ENCODE results near the gene CARNS1. TPM values are rescaled to one million over a fixed set of nuclear protein-coding genes. Genes with fewer than 3 reads are reported as not detected.

CARNS1 gene
- total and polyA plus RNA-seq, 10 of the 15 experiments (the other 5 are each of a cell fraction or from before 2014, with no cell fraction given): 0.02 to 0.14 (median 0.10) TPM; not detected in 3

GRCh38 chr11:67434395-67434881, 19.0 kb downstream of the CARNS1 start:
- FAIRE-seq (no peak), DNase-seq (ENCODE audit: low read depth, low spot score) (no peak), ATAC-seq (no peak)
- ChIA-PET POLR2A (interaction anchor here (0.6 to 2.3 kb wide), 5 partner anchors 12 to 43 kb away, joined by 3 to 10 read pairs (median 5); partner anchors contain the start of genes PPP1CA, RAD9A and TMEM134), CTCF (interaction anchor here (0.8 to 1.0 kb wide), 2 partner anchors 26 to 32 kb away, joined by 3 to 4 read pairs; no protein-coding TSS in a partner anchor), SMC1A (ENCODE audit: uncharacterized antibody, unreplicated experiment) (no interaction called here), RAD21 (ENCODE audit: unreplicated experiment) (interaction anchor here (7.2 kb wide), 1 partner anchor 32 kb away, joined by 112 read pairs; the partner anchor contains the start of genes PPP1CA and TBC1D10C)
- H3K27ac ChIP-seq (ENCODE audit: control insufficient read depth, insufficient read depth): peak overlapping the region; percentile 99
- peaks cover 6 to 20% of the 10 kb centered on the region in 2 experiments; a peak in 3 of 4 replicates for H3K36me3 ChIP-seq (ENCODE audit: control insufficient read depth in 2 of 2, insufficient read depth in 2 of 2, low read length in 1 of 2)
- no peaks in the 10 kb centered on the region for H3K9me3 ChIP-seq (replicated peaks; ENCODE audit: control insufficient read depth, insufficient read depth, low read length)
- H3K4me1 ChIP-seq (ENCODE audit: control insufficient read depth, insufficient read depth, low read length): peaks cover 32% of the 10 kb centered on the region
- WGBS (ENCODE audit: insufficient coverage, insufficient replicate concordance, low lambda C conversion rate, missing lambda C conversion rate): 26% methylated on average over 23 of the region's 23 CpGs
- H3K27me3 ChIP-seq (replicated peaks in 1 of 2; ENCODE audit: control insufficient read depth in 2 of 2, insufficient read depth in 2 of 2, low read length in 1 of 2): no peaks in the 10 kb centered on the region
- H3K79me2 ChIP-seq (ENCODE audit: control insufficient read depth, insufficient read depth, low read length): peaks cover 63% of the 10 kb centered on the region
- peak overlapping the region; percentile 90; the same call in 1 of the 2 replicates for H3K4me3 ChIP-seq
- peak overlapping the region; percentile 99 for H3K9ac ChIP-seq (ENCODE audit: control insufficient read depth, insufficient read depth, low read length)
- in situ Hi-C loops (cut with MboI): no loop called here
- peak overlapping the region; percentile 71 for H3K4me2 ChIP-seq (ENCODE audit: control insufficient read depth, insufficient read depth)
- no TSS peak for BruUV-seq (replicated peaks)
- no peaks in the 10 kb centered on the region for H4K20me1 ChIP-seq (ENCODE audit: control insufficient read depth, insufficient read depth)
- intact Hi-C loops (cut with micrococcal nuclease; ENCODE audit: unreplicated experiment): no loop called here
- no peak overlapping the region for H2AFZ ChIP-seq (ENCODE audit: control insufficient read depth, low read depth, low read length)
- TF ChIP-seq HSF1 (IDR thresholded peaks at IDR 0.05; ENCODE audit: low read depth, low read length): no peak
- no peak for TF ChIP-seq CHD2 (IDR thresholded peaks at IDR 0.05; ENCODE audit: borderline replicate concordance, low read depth, low read length)
- peak; percentile 64 for TF ChIP-seq POLR2A (IDR thresholded peaks at IDR 0.05; ENCODE audit: low read depth, low read length)
- no peak for TF ChIP-seq ZSCAN29 (IDR thresholded peaks at IDR 0.05)
- TF ChIP-seq JUND (IDR thresholded peaks at IDR 0.05; ENCODE audit: low read depth, low read length): no peak
- no peak; the same call in 1 of the 2 replicates for TF ChIP-seq POLR2AphosphoS2 (IDR thresholded peaks at IDR 0.05; ENCODE audit: low read depth, low read length)
- TF ChIP-seq EED (IDR thresholded peaks at IDR 0.05; ENCODE audit: low read depth): no peak
- TF ChIP-seq ZBED1 (IDR thresholded peaks at IDR 0.05; ENCODE audit: borderline replicate concordance): peak; percentile 15; the same call in 1 of the 2 replicates
- TF ChIP-seq PBX3 (IDR thresholded peaks at IDR 0.05; ENCODE audit: insufficient replicate concordance, low read depth, low read length): no peak
- TF ChIP-seq ZNF384 (IDR thresholded peaks at IDR 0.05; ENCODE audit: borderline replicate concordance, low read depth, low read length): no peak
- no peak for TF ChIP-seq PML (IDR thresholded peaks at IDR 0.05; ENCODE audit: low read length)
- TF ChIP-seq, protein P1, sequence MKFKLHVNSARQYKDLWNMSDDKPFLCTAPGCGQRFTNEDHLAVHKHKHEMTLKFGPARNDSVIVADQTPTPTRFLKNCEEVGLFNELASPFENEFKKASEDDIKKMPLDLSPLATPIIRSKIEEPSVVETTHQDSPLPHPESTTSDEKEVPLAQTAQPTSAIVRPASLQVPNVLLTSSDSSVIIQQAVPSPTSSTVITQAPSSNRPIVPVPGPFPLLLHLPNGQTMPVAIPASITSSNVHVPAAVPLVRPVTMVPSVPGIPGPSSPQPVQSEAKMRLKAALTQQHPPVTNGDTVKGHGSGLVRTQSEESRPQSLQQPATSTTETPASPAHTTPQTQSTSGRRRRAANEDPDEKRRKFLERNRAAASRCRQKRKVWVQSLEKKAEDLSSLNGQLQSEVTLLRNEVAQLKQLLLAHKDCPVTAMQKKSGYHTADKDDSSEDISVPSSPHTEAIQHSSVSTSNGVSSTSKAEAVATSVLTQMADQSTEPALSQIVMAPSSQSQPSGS (IDR thresholded peaks at IDR 0.05; ENCODE audit: low read length): no peak
- TF ChIP-seq DPF2 (IDR thresholded peaks at IDR 0.05): no peak
- peak; percentile 65 for TF ChIP-seq POLR2AphosphoS5 (IDR thresholded peaks at IDR 0.05; ENCODE audit: low read length)
- no peak for TF ChIP-seq KDM1A (IDR thresholded peaks at IDR 0.05; ENCODE audit: borderline replicate concordance)
- TF ChIP-seq ZNF687 (IDR thresholded peaks at IDR 0.05): no peak
